H1 (cell line): Measurements from ENCODE around the gene BAD. TPM values are rescaled to one million over a fixed set of nuclear protein-coding genes. Genes with fewer than 3 reads are reported as not detected.

Experiments used
- CTCF ChIA-PET: fragments of 300-600 bp; sonication (Branson Sonifier 250); formaldehyde crosslinking; loops from one replicate; lab custom pipeline; 2021; ENCODE audit not compliant: partially characterized antibody; lab: Charles Lee
- POLR2A ChIA-PET: fragments of 300-600 bp; sonication (Branson Sonifier 250); formaldehyde crosslinking; loops from one replicate; lab custom pipeline; 2021; ENCODE audit warnings: inconsistent platforms; ENCODE audit not compliant: partially characterized antibody; lab: Charles Lee
- DNase-seq, 2 experiments: peaks; one replicate each; pipeline versions ENCODE4 v3.0.0 to v3.0.0-alpha.2; 2010 to 2022; ENCODE audit warnings: low spot score in 2 of 2, low read depth in 1 of 2, mixed read lengths in 1 of 2
- FAIRE-seq: peaks from 2 replicates; lab custom pipeline; 2011; peaks lifted over from hg19 to GRCh38; lab: Jason Lieb, UNC
- H2AFZ ChIP-seq: 2 replicates; pipeline ENCODE4 v1.8.1; 2012; ENCODE audit warnings: low read length, inconsistent platforms
- H2AK5ac ChIP-seq: 2 replicates; pipeline ENCODE4 v1.6.1; 2013; ENCODE audit warnings: low read depth, low read length
- H2BK120ac ChIP-seq: replicated peaks from 2 replicates; pipeline ENCODE3; 2013; ENCODE audit warnings: low read depth, low read length, inconsistent platforms
- H2BK12ac ChIP-seq: 2 replicates; pipeline ENCODE4 v1.6.1; 2013; ENCODE audit warnings: low read depth, low read length
- H2BK15ac ChIP-seq: 2 replicates; pipeline ENCODE4 v1.6.1; 2013; ENCODE audit warnings: low read length
- H2BK20ac ChIP-seq: 2 replicates; pipeline ENCODE4 v1.6.1; 2013; ENCODE audit warnings: low read length
- H2BK5ac ChIP-seq: 2 replicates; pipeline ENCODE4 v1.6.1; 2013; ENCODE audit warnings: low read depth, low read length
- H3K14ac ChIP-seq: 2 replicates; pipeline ENCODE4 v1.6.1; 2013; ENCODE audit warnings: inconsistent platforms; ENCODE audit not compliant: insufficient read length
- H3K18ac ChIP-seq: 2 replicates; pipeline ENCODE4 v1.6.1; 2013; ENCODE audit warnings: low read length; ENCODE audit errors: extremely low read depth
- H3K23ac ChIP-seq: 2 replicates; pipeline ENCODE4 v1.6.1; 2013; ENCODE audit warnings: inconsistent platforms; ENCODE audit not compliant: insufficient read length
- H3K23me2 ChIP-seq: 2 replicates; pipeline ENCODE4 v1.6.1; 2013; ENCODE audit warnings: low read depth, low read length
- H3K27ac ChIP-seq: 2 replicates; pipeline ENCODE4 v1.6.1; 2011; ENCODE audit warnings: low read depth, low read length, inconsistent platforms
- H3K27me3 ChIP-seq, 4 experiments: replicated peaks in 1 of 4; 1 replicate in 1 of 4; 2 replicates in 3 of 4; pipeline versions ENCODE4 v1.6.1 to v1.8.1; 2011 to 2013; ENCODE audit warnings: low read length in 3 of 4, mild to moderate bottlenecking in 3 of 4, inconsistent platforms in 2 of 4, mixed read lengths in 2 of 4, moderate library complexity in 1 of 4; ENCODE audit not compliant: control insufficient read depth in 3 of 4, insufficient read depth in 3 of 4; ENCODE audit errors: extremely low read depth in 1 of 4
- H3K36me3 ChIP-seq, 4 experiments: 2 replicates each; pipeline versions ENCODE4 v1.6.1 to v1.8.1; 2011 to 2013; ENCODE audit warnings: mild to moderate bottlenecking in 4 of 4, low read length in 3 of 4, moderate library complexity in 2 of 4, control low read depth in 1 of 4, inconsistent platforms in 1 of 4; ENCODE audit not compliant: insufficient read depth in 4 of 4, control insufficient read depth in 2 of 4
- H3K4ac ChIP-seq: replicated peaks from 2 replicates; pipeline ENCODE3; 2013; ENCODE audit warnings: low read length, low read depth, mixed read lengths, inconsistent platforms; ENCODE audit not compliant: insufficient read length
- H3K4me1 ChIP-seq, 4 experiments: replicated peaks in 1 of 4; 1 replicate in 1 of 4; 2 replicates in 3 of 4; pipeline versions ENCODE4 v1.6.1 to v1.8.1; 2011 to 2013; ENCODE audit warnings: low read length in 3 of 4, inconsistent platforms in 2 of 4, mixed read lengths in 1 of 4; ENCODE audit not compliant: insufficient read depth in 4 of 4, control insufficient read depth in 3 of 4
- H3K4me2 ChIP-seq, 2 experiments: 2 replicates each; pipeline versions ENCODE4 v1.6.1 to v1.8.1; 2011 to 2013; ENCODE audit warnings: low read depth in 2 of 2, low read length in 2 of 2, control low read depth in 1 of 2, inconsistent platforms in 1 of 2, mild to moderate bottlenecking in 1 of 2; ENCODE audit not compliant: insufficient read depth in 1 of 2
- H3K4me3 ChIP-seq, 4 experiments: fragments of 200-600, 300-600 bp in 1 of 4; sonication (generic), shearing (Covaris generic), sonication (Bioruptor Twin) in 1 of 4; 2 replicates each; pipeline versions ENCODE4 v1.5.1 to v1.8.1; 2011 to 2016; ENCODE audit warnings: low read length in 4 of 4, low read depth in 3 of 4, control low read depth in 2 of 4, inconsistent platforms in 2 of 4, mild to moderate bottlenecking in 2 of 4, mixed read lengths in 1 of 4, moderate library complexity in 1 of 4; ENCODE audit not compliant: insufficient read depth in 2 of 4; ENCODE audit errors: extremely low read depth in 1 of 4
- H3K56ac ChIP-seq: replicated peaks from 2 replicates; pipeline ENCODE3; 2013; ENCODE audit warnings: low read depth, mild to moderate bottlenecking, mixed read lengths, low read length, inconsistent platforms; ENCODE audit not compliant: insufficient read length
- H3K79me1 ChIP-seq: 2 replicates; pipeline ENCODE4 v1.6.1; 2013; ENCODE audit warnings: low read depth, low read length, control low read depth
- H3K79me2 ChIP-seq, 2 experiments: 2 replicates each; pipeline versions ENCODE4 v1.6.1 to v1.8.1; 2012 to 2013; ENCODE audit warnings: low read length in 2 of 2, mild to moderate bottlenecking in 2 of 2, inconsistent platforms in 1 of 2; ENCODE audit not compliant: insufficient read depth in 2 of 2, control insufficient read depth in 1 of 2
- H3K9ac ChIP-seq, 4 experiments: replicated peaks in 1 of 4; 1 replicate in 1 of 4; 2 replicates in 3 of 4; pipeline versions ENCODE4 v1.6.1 to v1.8.1; 2011 to 2013; ENCODE audit warnings: low read depth in 3 of 4, low read length in 3 of 4, control low read depth in 2 of 4, mild to moderate bottlenecking in 2 of 4, moderate library complexity in 2 of 4, inconsistent platforms in 1 of 4; ENCODE audit errors: extremely low read depth in 1 of 4
- H3K9me3 ChIP-seq, 2 experiments: 2 replicates each; pipeline versions ENCODE4 v1.6.1 to v1.8.1; 2012 to 2013; ENCODE audit warnings: mild to moderate bottlenecking in 2 of 2, moderate library complexity in 2 of 2, control low read depth in 1 of 2, inconsistent platforms in 1 of 2, low read depth in 1 of 2, low read length in 1 of 2, mixed read lengths in 1 of 2; ENCODE audit not compliant: insufficient read depth in 2 of 2
- H4K20me1 ChIP-seq, 2 experiments: replicated peaks in 1 of 2; 2 replicates each; pipeline versions ENCODE3 to v1.8.1; 2011 to 2013; ENCODE audit warnings: inconsistent platforms in 2 of 2, low read length in 2 of 2, mild to moderate bottlenecking in 1 of 2; ENCODE audit not compliant: insufficient read depth in 2 of 2, control insufficient read depth in 1 of 2
- H4K5ac ChIP-seq: 2 replicates; pipeline ENCODE4 v1.6.1; 2013; ENCODE audit warnings: low read length, low read depth, mixed read lengths, inconsistent platforms; ENCODE audit not compliant: insufficient read length
- H4K8ac ChIP-seq: 2 replicates; pipeline ENCODE4 v1.8.0; 2013; ENCODE audit warnings: mild to moderate bottlenecking, moderate library complexity, low read length, inconsistent platforms; ENCODE audit not compliant: insufficient read depth; ENCODE audit errors: extremely low read depth
- H4K91ac ChIP-seq: replicated peaks from 2 replicates; pipeline ENCODE3; 2013; ENCODE audit warnings: low read length, mixed read lengths, inconsistent platforms; ENCODE audit not compliant: insufficient read length
- KDM5A ChIP-seq: fragments of 200-600 bp; IDR thresholded peaks from 2 replicates; pipeline ENCODE4 v1.7.1; 2012; ENCODE audit warnings: mild to moderate bottlenecking, low read length, inconsistent platforms, mixed read lengths
- WGBS, 2 experiments: shearing (Covaris generic) in 1 of 2; methylation state at CpG; one replicate each; pipeline versions ENCODE4 v1.1.6 to v1.1.7; 2013 to 2015; ENCODE audit warnings: low lambda C conversion rate in 2 of 2, mixed read lengths in 2 of 2, inconsistent platforms in 1 of 2, low coverage in 1 of 2, missing lambda C conversion rate in 1 of 2; ENCODE audit not compliant: insufficient replicate concordance in 2 of 2, insufficient coverage in 1 of 2, insufficient read length in 1 of 2; ENCODE audit errors: extremely low coverage in 1 of 2, missing lambda C conversion rate in 1 of 2; 5-methylcytosine and 5-hydroxymethylcytosine counted together
- polyA plus RNA-seq, 7 experiments: library from polyadenylated mRNA; depleted of rRNA in 3 of 7; stranded (reverse) in 5 of 7; unstranded in 2 of 7; fragments of >200 nt in 5 of 7; fragments of 200-250 nt in 2 of 7; gene quantifications; 1 replicate in 5 of 7; 2 replicates in 1 of 7; 4 replicates in 1 of 7; pipeline versions ENCODE4 v1.2.1 to v1.2.3, GENCODE V29; 2011 to 2013; ENCODE audit warnings: missing spikeins in 2 of 7, mixed read lengths in 2 of 7
- total RNA-seq: library from RNA; stranded (reverse); fragmentation: NEBNext Ultra II Directional; extraction: Animal tissue kit (Norgen Biotek cat#: 25700); gene quantifications from 2 replicates; pipeline ENCODE4 v1.2.1, GENCODE V29; 2021

Gene BAD
- total and polyA plus RNA-seq, 2 of the 8 experiments (the other 6 are each of a cell fraction or from before 2014, with no cell fraction given), result 23.1 to 33.7 TPM

DNA sequence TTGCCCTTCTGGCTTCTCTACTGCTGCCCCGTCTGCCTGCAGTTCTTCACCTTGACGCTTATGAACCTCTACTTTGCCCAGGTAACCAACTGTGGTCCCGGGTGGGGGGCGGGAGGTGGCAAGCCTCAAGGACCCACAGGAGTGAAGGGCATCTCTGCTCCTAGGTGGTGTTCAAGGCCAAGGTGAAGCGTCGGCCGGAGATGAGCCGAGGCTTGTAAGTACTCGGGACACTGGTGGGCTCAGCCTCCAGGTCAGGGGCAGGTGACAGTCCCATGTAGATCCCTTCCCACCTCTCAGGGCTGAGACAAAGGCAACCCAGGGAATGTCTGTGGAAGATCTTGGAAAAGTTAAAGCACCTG lies 2.3 kb upstream of the BAD start:
- WGBS, 2 experiments, result 93% methylated on average over 9 of the region's 9 CpGs; no CpG with 5 or more reads in 1 of the 2 experiments
- no peak overlapping the region for H3K9ac ChIP-seq
- H3K27me3 ChIP-seq, result peaks cover 17 to 28% (median 26%) of the 10 kb centered on the region in 4 experiments; a peak in 6 of 7 replicates
- no peak overlapping the region for H3K14ac ChIP-seq
- no peak overlapping the region for H2AK5ac ChIP-seq
- FAIRE-seq (no peak), DNase-seq (no peak)
- H3K9me3 ChIP-seq, result no peaks in the 10 kb centered on the region
- H2BK120ac ChIP-seq, result no peak overlapping the region
- H2BK12ac ChIP-seq, result no peak overlapping the region
- H3K27ac ChIP-seq, result no peak overlapping the region
- H4K91ac ChIP-seq, result no peak overlapping the region
- no peak overlapping the region for H3K18ac ChIP-seq
- H2BK15ac ChIP-seq, result no peak overlapping the region
- no peak overlapping the region for H3K23ac ChIP-seq
- POLR2A ChIA-PET, result interaction anchor here (3.0 to 9.5 kb wide), 4 partner anchors 10 to 42 kb away, joined by 14 to 79 read pairs (median 28); partner anchors contain the start of genes ESRRA and PPP1R14B
- peaks cover 12% of the 10 kb centered on the region; the same call in 1 of the 2 replicates for H3K23me2 ChIP-seq
- H3K4me2 ChIP-seq, result peak overlapping the region in 1 of 2 experiments; percentile 55; a peak in 1 of 4 replicates
- peaks cover 0 to 2% (median 0%) of the 10 kb centered on the region in 4 experiments; a peak in 1 of 8 replicates for H3K36me3 ChIP-seq
- H3K4ac ChIP-seq, result no peak overlapping the region
- no peak overlapping the region for H2BK20ac ChIP-seq
- peaks cover 0 to 10% (median 5%) of the 10 kb centered on the region in 4 experiments; a peak in 5 of 7 replicates for H3K4me1 ChIP-seq
- H4K5ac ChIP-seq, result no peak overlapping the region
- H3K79me1 ChIP-seq, result no peaks in the 10 kb centered on the region
- H3K4me3 ChIP-seq, result no peak overlapping the region
- H4K8ac ChIP-seq, result no peak overlapping the region
- no peak overlapping the region for H3K56ac ChIP-seq
- peaks cover 5 to 14% of the 10 kb centered on the region in 2 experiments for H4K20me1 ChIP-seq
- H2BK5ac ChIP-seq, result no peak overlapping the region
- CTCF ChIA-PET, result interaction anchor here (1.0 to 11.4 kb wide), 4 partner anchors 15 to 23 kb away, joined by 3 to 134 read pairs (median 4); partner anchors contain the start of genes CATSPERZ and ESRRA
- no peaks in the 10 kb centered on the region for H3K79me2 ChIP-seq
- no peak overlapping the region for H2AFZ ChIP-seq
- no peak for TF ChIP-seq KDM5A
